ENCODE data around the gene CRYGB.

DNA sequence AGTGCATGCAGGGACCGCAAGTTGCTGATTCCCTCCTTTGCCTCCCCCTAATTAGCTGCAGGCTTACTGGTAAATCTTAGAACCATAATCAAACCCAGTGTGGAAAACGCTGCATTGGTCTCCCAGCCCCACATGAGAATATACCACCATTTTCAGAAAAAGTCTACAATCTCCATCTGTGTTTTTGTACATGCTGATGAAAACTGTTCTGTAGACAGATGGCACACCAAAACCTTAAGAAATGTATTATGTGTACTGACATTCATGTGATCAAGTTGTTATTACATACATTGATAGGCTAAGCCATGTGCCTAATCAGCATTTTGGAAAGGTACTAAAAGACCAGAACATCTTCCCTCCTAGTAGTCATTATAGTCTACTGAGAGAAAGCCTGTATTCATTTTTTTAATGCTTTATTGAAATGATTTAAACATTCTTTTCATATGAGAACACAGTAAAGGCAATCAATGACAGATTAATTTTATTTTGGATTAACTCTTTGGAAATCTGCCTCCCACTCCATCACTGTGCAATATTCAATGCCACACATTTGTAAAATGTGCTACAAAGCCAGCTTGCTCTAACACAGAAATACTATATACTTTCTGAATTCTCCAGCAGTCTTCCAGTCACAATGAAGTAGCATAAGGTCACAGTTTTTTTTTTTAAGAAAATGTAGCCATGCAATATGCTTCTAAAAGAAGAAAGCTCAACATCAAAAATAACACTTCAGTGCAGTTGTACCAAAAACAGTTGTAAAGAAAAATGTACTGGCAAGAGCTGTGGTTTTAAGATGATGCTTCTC, 19.2 kb upstream of the CRYGB start:
- no peak for TF ChIP-seq POLR2AphosphoS5 (IDR thresholded peaks at IDR 0.05)
- TF ChIP-seq, protein P1, sequence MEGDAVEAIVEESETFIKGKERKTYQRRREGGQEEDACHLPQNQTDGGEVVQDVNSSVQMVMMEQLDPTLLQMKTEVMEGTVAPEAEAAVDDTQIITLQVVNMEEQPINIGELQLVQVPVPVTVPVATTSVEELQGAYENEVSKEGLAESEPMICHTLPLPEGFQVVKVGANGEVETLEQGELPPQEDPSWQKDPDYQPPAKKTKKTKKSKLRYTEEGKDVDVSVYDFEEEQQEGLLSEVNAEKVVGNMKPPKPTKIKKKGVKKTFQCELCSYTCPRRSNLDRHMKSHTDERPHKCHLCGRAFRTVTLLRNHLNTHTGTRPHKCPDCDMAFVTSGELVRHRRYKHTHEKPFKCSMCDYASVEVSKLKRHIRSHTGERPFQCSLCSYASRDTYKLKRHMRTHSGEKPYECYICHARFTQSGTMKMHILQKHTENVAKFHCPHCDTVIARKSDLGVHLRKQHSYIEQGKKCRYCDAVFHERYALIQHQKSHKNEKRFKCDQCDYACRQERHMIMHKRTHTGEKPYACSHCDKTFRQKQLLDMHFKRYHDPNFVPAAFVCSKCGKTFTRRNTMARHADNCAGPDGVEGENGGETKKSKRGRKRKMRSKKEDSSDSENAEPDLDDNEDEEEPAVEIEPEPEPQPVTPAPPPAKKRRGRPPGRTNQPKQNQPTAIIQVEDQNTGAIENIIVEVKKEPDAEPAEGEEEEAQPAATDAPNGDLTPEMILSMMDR (IDR thresholded peaks at IDR 0.05): no peak

All from gastroesophageal sphincter (tissue), 3 donors.